H1 (cell line): ENCODE data around the gene ARHGAP24. TPM values are rescaled to one million over a fixed set of nuclear protein-coding genes. Genes with fewer than 3 reads are reported as not detected.

Experiments used
- CTCF ChIA-PET: fragments of 300-600 bp; sonication (Branson Sonifier 250); formaldehyde crosslinking; loops from one replicate; lab custom pipeline; 2021; ENCODE audit not compliant: partially characterized antibody; lab: Charles Lee
- POLR2A ChIA-PET: fragments of 300-600 bp; sonication (Branson Sonifier 250); formaldehyde crosslinking; loops from one replicate; lab custom pipeline; 2021; ENCODE audit warnings: inconsistent platforms; ENCODE audit not compliant: partially characterized antibody; lab: Charles Lee
- DNase-seq, 2 experiments: peaks; one replicate each; pipeline versions ENCODE4 v3.0.0 to v3.0.0-alpha.2; 2010 to 2022; ENCODE audit warnings: low spot score in 2 of 2, low read depth in 1 of 2, mixed read lengths in 1 of 2
- FAIRE-seq: peaks from 2 replicates; lab custom pipeline; 2011; peaks lifted over from hg19 to GRCh38; lab: Jason Lieb, UNC
- H2AFZ ChIP-seq: 2 replicates; pipeline ENCODE4 v1.8.1; 2012; ENCODE audit warnings: low read length, inconsistent platforms
- H2AK5ac ChIP-seq: 2 replicates; pipeline ENCODE4 v1.6.1; 2013; ENCODE audit warnings: low read depth, low read length
- H2BK120ac ChIP-seq: replicated peaks from 2 replicates; pipeline ENCODE3; 2013; ENCODE audit warnings: low read depth, low read length, inconsistent platforms
- H2BK12ac ChIP-seq: 2 replicates; pipeline ENCODE4 v1.6.1; 2013; ENCODE audit warnings: low read depth, low read length
- H2BK15ac ChIP-seq: 2 replicates; pipeline ENCODE4 v1.6.1; 2013; ENCODE audit warnings: low read length
- H2BK20ac ChIP-seq: 2 replicates; pipeline ENCODE4 v1.6.1; 2013; ENCODE audit warnings: low read length
- H2BK5ac ChIP-seq: 2 replicates; pipeline ENCODE4 v1.6.1; 2013; ENCODE audit warnings: low read depth, low read length
- H3K14ac ChIP-seq: 2 replicates; pipeline ENCODE4 v1.6.1; 2013; ENCODE audit warnings: inconsistent platforms; ENCODE audit not compliant: insufficient read length
- H3K18ac ChIP-seq: 2 replicates; pipeline ENCODE4 v1.6.1; 2013; ENCODE audit warnings: low read length; ENCODE audit errors: extremely low read depth
- H3K23ac ChIP-seq: 2 replicates; pipeline ENCODE4 v1.6.1; 2013; ENCODE audit warnings: inconsistent platforms; ENCODE audit not compliant: insufficient read length
- H3K23me2 ChIP-seq: 2 replicates; pipeline ENCODE4 v1.6.1; 2013; ENCODE audit warnings: low read depth, low read length
- H3K27ac ChIP-seq: 2 replicates; pipeline ENCODE4 v1.6.1; 2011; ENCODE audit warnings: low read depth, low read length, inconsistent platforms
- H3K27me3 ChIP-seq, 4 experiments: replicated peaks in 1 of 4; 1 replicate in 1 of 4; 2 replicates in 3 of 4; pipeline versions ENCODE4 v1.6.1 to v1.8.1; 2011 to 2013; ENCODE audit warnings: low read length in 3 of 4, mild to moderate bottlenecking in 3 of 4, inconsistent platforms in 2 of 4, mixed read lengths in 2 of 4, moderate library complexity in 1 of 4; ENCODE audit not compliant: control insufficient read depth in 3 of 4, insufficient read depth in 3 of 4; ENCODE audit errors: extremely low read depth in 1 of 4
- H3K36me3 ChIP-seq, 4 experiments: 2 replicates each; pipeline versions ENCODE4 v1.6.1 to v1.8.1; 2011 to 2013; ENCODE audit warnings: mild to moderate bottlenecking in 4 of 4, low read length in 3 of 4, moderate library complexity in 2 of 4, control low read depth in 1 of 4, inconsistent platforms in 1 of 4; ENCODE audit not compliant: insufficient read depth in 4 of 4, control insufficient read depth in 2 of 4
- H3K4ac ChIP-seq: replicated peaks from 2 replicates; pipeline ENCODE3; 2013; ENCODE audit warnings: low read length, low read depth, mixed read lengths, inconsistent platforms; ENCODE audit not compliant: insufficient read length
- H3K4me1 ChIP-seq, 4 experiments: replicated peaks in 1 of 4; 1 replicate in 1 of 4; 2 replicates in 3 of 4; pipeline versions ENCODE4 v1.6.1 to v1.8.1; 2011 to 2013; ENCODE audit warnings: low read length in 3 of 4, inconsistent platforms in 2 of 4, mixed read lengths in 1 of 4; ENCODE audit not compliant: insufficient read depth in 4 of 4, control insufficient read depth in 3 of 4
- H3K4me2 ChIP-seq, 2 experiments: 2 replicates each; pipeline versions ENCODE4 v1.6.1 to v1.8.1; 2011 to 2013; ENCODE audit warnings: low read depth in 2 of 2, low read length in 2 of 2, control low read depth in 1 of 2, inconsistent platforms in 1 of 2, mild to moderate bottlenecking in 1 of 2; ENCODE audit not compliant: insufficient read depth in 1 of 2
- H3K4me3 ChIP-seq, 4 experiments: fragments of 200-600, 300-600 bp in 1 of 4; sonication (generic), shearing (Covaris generic), sonication (Bioruptor Twin) in 1 of 4; 2 replicates each; pipeline versions ENCODE4 v1.5.1 to v1.8.1; 2011 to 2016; ENCODE audit warnings: low read length in 4 of 4, low read depth in 3 of 4, control low read depth in 2 of 4, inconsistent platforms in 2 of 4, mild to moderate bottlenecking in 2 of 4, mixed read lengths in 1 of 4, moderate library complexity in 1 of 4; ENCODE audit not compliant: insufficient read depth in 2 of 4; ENCODE audit errors: extremely low read depth in 1 of 4
- H3K56ac ChIP-seq: replicated peaks from 2 replicates; pipeline ENCODE3; 2013; ENCODE audit warnings: low read depth, mild to moderate bottlenecking, mixed read lengths, low read length, inconsistent platforms; ENCODE audit not compliant: insufficient read length
- H3K79me1 ChIP-seq: 2 replicates; pipeline ENCODE4 v1.6.1; 2013; ENCODE audit warnings: low read depth, low read length, control low read depth
- H3K79me2 ChIP-seq, 2 experiments: 2 replicates each; pipeline versions ENCODE4 v1.6.1 to v1.8.1; 2012 to 2013; ENCODE audit warnings: low read length in 2 of 2, mild to moderate bottlenecking in 2 of 2, inconsistent platforms in 1 of 2; ENCODE audit not compliant: insufficient read depth in 2 of 2, control insufficient read depth in 1 of 2
- H3K9ac ChIP-seq, 4 experiments: replicated peaks in 1 of 4; 1 replicate in 1 of 4; 2 replicates in 3 of 4; pipeline versions ENCODE4 v1.6.1 to v1.8.1; 2011 to 2013; ENCODE audit warnings: low read depth in 3 of 4, low read length in 3 of 4, control low read depth in 2 of 4, mild to moderate bottlenecking in 2 of 4, moderate library complexity in 2 of 4, inconsistent platforms in 1 of 4; ENCODE audit errors: extremely low read depth in 1 of 4
- H3K9me3 ChIP-seq, 2 experiments: 2 replicates each; pipeline versions ENCODE4 v1.6.1 to v1.8.1; 2012 to 2013; ENCODE audit warnings: mild to moderate bottlenecking in 2 of 2, moderate library complexity in 2 of 2, control low read depth in 1 of 2, inconsistent platforms in 1 of 2, low read depth in 1 of 2, low read length in 1 of 2, mixed read lengths in 1 of 2; ENCODE audit not compliant: insufficient read depth in 2 of 2
- H4K20me1 ChIP-seq, 2 experiments: replicated peaks in 1 of 2; 2 replicates each; pipeline versions ENCODE3 to v1.8.1; 2011 to 2013; ENCODE audit warnings: inconsistent platforms in 2 of 2, low read length in 2 of 2, mild to moderate bottlenecking in 1 of 2; ENCODE audit not compliant: insufficient read depth in 2 of 2, control insufficient read depth in 1 of 2
- H4K5ac ChIP-seq: 2 replicates; pipeline ENCODE4 v1.6.1; 2013; ENCODE audit warnings: low read length, low read depth, mixed read lengths, inconsistent platforms; ENCODE audit not compliant: insufficient read length
- H4K8ac ChIP-seq: 2 replicates; pipeline ENCODE4 v1.8.0; 2013; ENCODE audit warnings: mild to moderate bottlenecking, moderate library complexity, low read length, inconsistent platforms; ENCODE audit not compliant: insufficient read depth; ENCODE audit errors: extremely low read depth
- H4K91ac ChIP-seq: replicated peaks from 2 replicates; pipeline ENCODE3; 2013; ENCODE audit warnings: low read length, mixed read lengths, inconsistent platforms; ENCODE audit not compliant: insufficient read length
- CHD1 ChIP-seq: IDR thresholded peaks from 2 replicates; pipeline ENCODE4 v1.6.1; 2012; ENCODE audit warnings: low read depth, low read length, improper control_type of control experiment
- GTF2F1 ChIP-seq: IDR thresholded peaks from 2 replicates; pipeline ENCODE4 v1.6.1; 2012; ENCODE audit warnings: low read depth, low read length, improper control_type of control experiment, borderline replicate concordance
- POLR2AphosphoS5 ChIP-seq: IDR thresholded peaks from 2 replicates; pipeline ENCODE4 v1.6.1; 2011; ENCODE audit warnings: low read depth, low read length
- SUZ12 ChIP-seq: fragments of 200-600 bp; sonication (generic); IDR thresholded peaks from 2 replicates; pipeline ENCODE4 v1.6.1; 2012; ENCODE audit warnings: mild to moderate bottlenecking, inconsistent platforms, low read length, moderate library complexity, mixed read lengths
- WGBS, 2 experiments: shearing (Covaris generic) in 1 of 2; methylation state at CpG; one replicate each; pipeline versions ENCODE4 v1.1.6 to v1.1.7; 2013 to 2015; ENCODE audit warnings: low lambda C conversion rate in 2 of 2, mixed read lengths in 2 of 2, inconsistent platforms in 1 of 2, low coverage in 1 of 2, missing lambda C conversion rate in 1 of 2; ENCODE audit not compliant: insufficient replicate concordance in 2 of 2, insufficient coverage in 1 of 2, insufficient read length in 1 of 2; ENCODE audit errors: extremely low coverage in 1 of 2, missing lambda C conversion rate in 1 of 2; 5-methylcytosine and 5-hydroxymethylcytosine counted together
- polyA plus RNA-seq, 7 experiments: library from polyadenylated mRNA; depleted of rRNA in 3 of 7; stranded (reverse) in 5 of 7; unstranded in 2 of 7; fragments of >200 nt in 5 of 7; fragments of 200-250 nt in 2 of 7; gene quantifications; 1 replicate in 5 of 7; 2 replicates in 1 of 7; 4 replicates in 1 of 7; pipeline versions ENCODE4 v1.2.1 to v1.2.3, GENCODE V29; 2011 to 2013; ENCODE audit warnings: missing spikeins in 2 of 7, mixed read lengths in 2 of 7
- total RNA-seq: library from RNA; stranded (reverse); fragmentation: NEBNext Ultra II Directional; extraction: Animal tissue kit (Norgen Biotek cat#: 25700); gene quantifications from 2 replicates; pipeline ENCODE4 v1.2.1, GENCODE V29; 2021

ARHGAP24 gene
- total and polyA plus RNA-seq, 2 of the 8 experiments (the other 6 are each of a cell fraction or from before 2014, with no cell fraction given) = 0.08 to 0.50 TPM

DNA sequence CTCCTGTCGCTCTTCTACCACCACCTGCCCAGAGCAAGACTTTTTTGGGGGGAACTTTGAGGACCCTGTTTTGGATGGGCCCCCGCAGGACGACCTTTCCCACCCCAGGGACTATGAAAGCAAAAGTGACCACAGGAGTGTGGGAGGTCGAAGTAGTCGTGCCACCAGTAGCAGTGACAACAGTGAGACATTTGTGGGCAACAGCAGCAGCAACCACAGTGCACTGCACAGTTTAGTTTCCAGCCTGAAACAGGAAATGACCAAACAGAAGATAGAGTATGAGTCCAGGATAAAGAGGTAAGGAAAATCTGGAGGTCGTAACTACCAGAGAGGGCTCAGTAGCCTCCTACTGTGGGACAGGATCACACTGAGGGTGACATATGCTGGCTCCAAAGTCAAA lies 520.4 kb downstream of the ARHGAP24 start:
- Histone ChIP-seq H3K79me2 (no peaks in the 10 kb centered on the region), H2BK5ac (no peak overlapping the region), H4K8ac (no peak overlapping the region), H2BK12ac (no peak overlapping the region), H2AFZ (no peak overlapping the region), H2AK5ac (no peak overlapping the region), H4K5ac (no peak overlapping the region), H3K36me3 (no peaks in the 10 kb centered on the region; a peak in 1 of 8 replicates), H3K23ac (no peak overlapping the region), H3K4me3 (no peak overlapping the region), H3K18ac (no peak overlapping the region), H2BK120ac (no peak overlapping the region), H3K14ac (no peak overlapping the region), H3K56ac (no peak overlapping the region), H4K91ac (no peak overlapping the region), H2BK20ac (no peak overlapping the region)
- no peak for DNase-seq
- no peak for FAIRE-seq
- POLR2A ChIA-PET = no interaction called here
- WGBS, 2 experiments = 83% methylated on average over 6 of the region's 6 CpGs; no CpG with 5 or more reads in 1 of the 2 experiments
- TF ChIP-seq POLR2AphosphoS5 = no peak
- no peak for TF ChIP-seq GTF2F1
- no peak for TF ChIP-seq CHD1
- no peak for TF ChIP-seq SUZ12
- TF ChIP-seq, all 59 proteins: peak for 0
- CTCF ChIA-PET = interaction anchor here (0.6 to 1.0 kb wide), 2 partner anchors 25 to 658 kb away, joined by 3 to 6 read pairs; no protein-coding TSS in a partner anchor
- Histone ChIP-seq H3K4me1 (no peaks in the 10 kb centered on the region), H3K9me3 (no peaks in the 10 kb centered on the region), H3K27ac (no peak overlapping the region), H3K27me3 (no peaks in the 10 kb centered on the region), H3K4ac (no peak overlapping the region), H3K79me1 (no peaks in the 10 kb centered on the region), H3K23me2 (no peaks in the 10 kb centered on the region), H3K9ac (no peak overlapping the region), H4K20me1 (no peaks in the 10 kb centered on the region), H2BK15ac (no peak overlapping the region), H3K4me2 (no peak overlapping the region)
